Left kidney (tissue), 2 donors: ENCODE data around the gene PER3. TPM values are rescaled to one million over a fixed set of nuclear protein-coding genes. Genes with fewer than 3 reads are reported as not detected.

Experiments
- DNase-seq: peaks from one replicate; pipeline ENCODE4 v3.0.0-alpha.2; 2013
- polyA plus RNA-seq: library from polyadenylated mRNA; unstranded; fragments of 120-200 nt; gene quantifications from one replicate; pipeline ENCODE4 v1.2.1, GENCODE V29; 2013; ENCODE audit not compliant: insufficient read length

The PER3 gene
- polyA plus RNA-seq, 1 donor, result 18.9 TPM

GRCh38 chr1:7871136-7871535 lies 87.0 kb downstream of the PER3 start:
- DNase-seq, result no peak

- no peak for DNase-seq
Measured at GRCh38 chr1:7873801-7874795, 90.0 kb downstream of the PER3 start.

DNA sequence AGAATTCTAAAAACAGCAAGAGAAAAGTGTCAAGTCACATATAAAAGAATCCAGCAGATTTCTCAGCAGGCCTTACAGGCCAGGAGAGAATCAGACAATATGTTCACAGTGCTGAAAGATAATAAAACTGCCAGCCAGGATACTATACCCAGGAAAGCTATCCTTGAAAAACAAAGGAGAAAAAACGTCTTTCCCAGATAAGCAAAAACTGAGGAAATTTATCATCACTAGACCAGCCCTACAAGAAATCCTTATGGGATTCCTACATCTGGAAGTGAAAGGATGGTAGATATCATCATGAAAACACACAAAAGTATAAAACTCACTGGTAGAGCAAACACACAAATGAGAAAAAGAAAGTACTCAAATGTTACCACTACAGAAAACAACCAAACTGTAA lies 93.9 kb downstream of the PER3 start:
- no peak for DNase-seq

- no peak for DNase-seq
Measured at GRCh38 chr1:7879228-7879627, 95.1 kb downstream of the PER3 start.

GRCh38 chr1:7884757-7885156 lies 100.7 kb downstream of the PER3 start:
- no peak for DNase-seq

DNA sequence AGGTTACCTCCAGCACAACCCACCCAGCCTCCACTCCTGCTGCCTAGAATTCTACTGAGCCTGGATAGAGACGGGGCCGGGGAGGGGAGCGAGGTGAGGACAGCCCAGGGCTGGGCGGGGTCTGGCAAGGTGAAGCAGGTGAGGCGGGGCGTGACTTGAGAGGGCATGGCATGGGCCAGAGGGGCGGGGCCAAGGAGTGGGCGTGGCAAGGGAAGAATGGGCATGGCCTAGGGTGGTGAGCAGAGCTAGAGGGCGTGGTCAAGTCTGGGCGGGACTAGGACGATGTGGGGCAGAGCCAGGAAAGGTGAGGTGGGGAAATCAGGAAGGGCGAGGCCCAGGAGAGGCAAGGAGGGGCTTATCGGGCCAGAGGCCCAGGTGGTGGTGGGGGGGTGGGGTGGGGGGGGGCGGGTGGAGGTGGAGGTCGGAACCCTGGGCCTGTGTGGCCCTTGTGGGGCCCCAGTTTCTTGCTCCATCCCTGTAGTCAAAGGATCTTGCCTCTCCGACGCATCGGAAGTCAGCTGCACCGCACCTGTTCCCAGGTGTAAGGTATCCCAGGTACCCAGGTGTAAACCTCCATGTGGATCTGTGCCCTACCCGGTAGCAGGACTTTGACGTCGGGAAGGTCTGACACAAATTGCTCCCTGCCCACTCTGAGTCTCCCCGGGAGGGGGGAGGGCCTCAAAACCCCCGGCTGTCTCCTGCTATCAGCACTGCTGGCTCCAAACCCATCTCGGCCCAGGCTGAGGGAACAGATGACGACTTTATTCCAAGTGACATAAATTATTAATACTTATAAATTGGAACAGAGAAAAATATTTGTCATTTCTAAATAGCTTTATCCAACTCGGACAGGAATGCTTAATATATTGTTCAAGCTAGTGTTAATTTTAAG lies 101.7 kb downstream of the PER3 start:
- DNase-seq, result no peak

DNA sequence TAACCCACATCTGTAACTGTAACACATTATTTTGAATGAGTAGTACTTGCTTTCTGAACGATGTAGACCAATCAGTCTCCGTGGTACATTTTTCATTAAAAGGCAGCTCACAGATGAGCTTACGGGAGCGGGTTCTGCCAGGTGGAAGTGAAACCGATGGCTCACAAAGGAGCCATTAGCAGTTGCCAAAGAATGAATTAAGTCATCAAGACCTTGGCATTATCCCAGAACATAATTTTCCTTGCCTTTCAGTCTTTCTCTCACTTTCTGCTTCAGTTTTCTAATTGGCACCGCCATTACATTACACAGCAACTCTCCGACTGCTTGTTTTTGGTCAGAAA lies 102.3 kb downstream of the PER3 start:
- DNase-seq, result no peak

- no peak for DNase-seq
Measured at GRCh38 chr1:7888248-7889081, 104.4 kb downstream of the PER3 start.

DNA sequence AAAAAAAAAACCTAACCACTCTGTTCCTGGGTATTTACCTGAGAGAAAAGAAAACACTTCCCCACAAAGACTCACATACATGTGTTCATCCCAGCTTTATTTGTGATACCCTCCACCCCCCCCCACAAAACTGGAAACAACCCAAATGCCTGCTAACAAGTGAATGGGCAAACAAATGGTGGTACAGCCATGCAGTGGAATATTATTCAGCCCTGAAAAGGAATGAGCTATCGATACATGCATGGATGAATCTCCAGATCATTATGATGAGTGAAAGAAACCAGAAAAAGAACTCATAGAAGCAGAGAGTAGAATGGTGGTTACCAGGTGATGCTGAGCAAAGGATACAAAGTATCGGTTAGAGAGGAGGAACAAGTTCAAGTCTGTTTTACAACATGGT lies 106.8 kb downstream of the PER3 start:
- no peak for DNase-seq

- DNase-seq, result no peak
Measured at GRCh38 chr1:7891804-7892203, 107.7 kb downstream of the PER3 start.

DNA sequence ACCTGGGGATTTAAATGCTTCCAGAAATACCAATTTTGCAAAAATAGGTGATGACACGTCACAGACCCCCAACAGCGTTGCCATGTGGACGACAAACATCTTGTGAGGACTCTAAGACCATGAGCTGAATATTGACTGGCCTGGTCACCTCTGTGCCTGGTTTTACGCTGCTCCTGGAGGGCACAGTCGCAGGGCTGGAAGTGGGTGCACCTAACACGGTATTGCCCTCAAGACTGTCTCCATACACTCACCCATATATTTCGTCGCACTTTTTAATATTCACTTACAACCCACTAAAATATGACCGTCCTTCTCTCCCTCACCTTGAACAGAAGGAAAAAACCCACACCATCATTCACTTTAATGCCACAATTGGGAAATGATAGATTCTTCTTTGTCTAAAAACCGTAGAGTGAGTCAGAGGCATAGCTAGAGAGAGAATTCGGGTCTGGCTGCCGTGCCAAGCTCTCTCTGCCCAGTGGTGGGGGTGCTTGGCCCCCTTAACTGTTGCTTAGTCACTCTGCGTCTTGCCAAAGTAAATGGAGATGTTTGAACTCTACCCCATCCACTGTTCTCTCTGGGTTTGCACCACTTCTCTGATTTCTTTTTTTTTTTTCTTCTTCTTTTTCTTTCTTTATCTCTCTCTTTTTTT lies 109.6 kb downstream of the PER3 start:
- DNase-seq, result no peak

Other genes with a start within 250 kb of the PER3 start
- 107 TPM for gene VAMP3, start 13.0 kb upstream of the PER3 start, polyA plus RNA-seq
- not detected for gene UTS2, start 68.8 kb downstream of the PER3 start, polyA plus RNA-seq
- gene TNFRSF9, start 156.5 kb downstream of the PER3 start, polyA plus RNA-seq, result 0.13 TPM
- 305 TPM for gene PARK7, start 177.4 kb downstream of the PER3 start, polyA plus RNA-seq
- 23.5 TPM for gene ERRFI1, start 242.0 kb downstream of the PER3 start, polyA plus RNA-seq